ENCODE data around the gene LHFPL6.
A peak's percentile ranks its signal among the peaks of the same experiment; 100 is the strongest.

Gene LHFPL6

DNA sequence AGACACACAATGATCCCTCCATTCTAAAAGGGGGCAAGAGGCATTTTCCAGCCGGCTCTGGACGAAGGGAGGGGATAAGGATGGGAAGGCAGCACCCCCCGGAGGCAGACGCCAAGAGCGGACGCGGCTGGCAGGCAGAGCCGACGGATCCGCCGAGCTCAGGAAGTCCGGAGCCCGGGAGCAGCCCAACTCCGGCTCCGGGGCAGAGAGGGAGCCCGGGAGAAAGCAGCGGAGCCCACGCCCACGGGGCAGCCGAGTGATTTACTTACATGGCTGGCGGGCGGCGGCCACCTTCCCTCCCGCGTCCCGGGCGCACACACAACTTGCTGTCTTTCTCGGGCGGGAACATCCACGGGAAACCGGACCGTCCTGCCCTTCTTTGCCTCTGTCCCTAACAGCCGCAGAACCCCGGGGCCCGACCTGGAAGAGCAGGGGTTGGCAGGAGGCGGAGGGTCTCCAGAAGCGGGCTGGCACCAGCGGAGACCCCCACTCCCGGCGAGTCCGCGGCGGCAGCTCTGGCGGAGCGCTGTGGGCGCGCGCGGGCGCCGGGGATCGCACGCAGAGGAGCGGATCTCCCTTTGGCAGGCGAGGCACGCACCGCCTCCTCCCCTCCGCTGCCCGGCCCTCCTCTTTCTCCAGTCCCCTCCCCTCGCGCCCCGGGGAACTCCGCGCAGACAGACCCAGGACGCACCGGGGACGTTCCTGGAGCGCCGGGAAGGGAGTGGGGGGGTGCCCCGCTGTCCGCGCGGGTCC, at the start of gene LHFPL6:
LHFPL6 (minus strand) TSS at position 580 of the 753 bp plus-strand sequence.
- peak; percentile 41 for DNase-seq

DNA sequence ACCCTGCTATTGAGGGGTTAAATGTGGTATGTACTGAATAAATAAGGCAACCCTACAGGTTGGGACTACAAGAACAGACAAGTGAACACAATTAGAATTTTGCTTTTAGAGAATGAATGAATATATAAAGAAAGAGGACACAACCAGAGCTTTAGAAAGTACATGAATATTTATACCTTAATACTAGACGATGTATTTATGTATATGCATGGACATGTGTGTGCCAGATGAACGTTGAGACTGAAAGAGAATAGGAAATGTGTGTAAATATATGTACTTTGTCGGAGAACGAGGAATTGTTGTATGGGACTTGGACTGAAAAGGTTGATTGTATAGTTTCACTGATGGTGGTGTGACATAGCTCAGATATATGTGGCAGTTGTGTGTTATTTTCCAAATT, 43.1 kb upstream of the LHFPL6 start:
- DNase-seq: no peak

- no peak for DNase-seq
Measured at GRCh38 chr13:39641645-39642044, 38.7 kb upstream of the LHFPL6 start.

DNA sequence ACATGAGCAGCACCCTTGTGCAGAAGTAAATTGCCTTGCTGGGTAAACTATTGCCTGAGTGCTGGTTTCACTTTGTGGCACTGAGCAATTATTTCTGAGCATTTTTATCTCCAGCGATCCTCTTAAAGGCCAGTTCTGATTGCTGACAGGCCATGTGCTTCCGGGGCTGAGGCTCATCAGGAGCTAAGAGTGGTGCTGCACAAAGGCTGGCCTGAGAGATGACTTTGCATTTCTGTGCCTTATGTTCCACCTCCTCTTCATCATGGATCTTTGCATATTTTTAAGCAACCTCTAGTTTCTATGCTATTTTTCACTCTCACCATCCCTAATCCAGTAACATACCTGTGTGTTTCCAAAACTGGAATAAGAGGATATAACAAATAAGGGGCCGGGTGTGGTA, 34.9 kb upstream of the LHFPL6 start:
- no peak for DNase-seq

DNA sequence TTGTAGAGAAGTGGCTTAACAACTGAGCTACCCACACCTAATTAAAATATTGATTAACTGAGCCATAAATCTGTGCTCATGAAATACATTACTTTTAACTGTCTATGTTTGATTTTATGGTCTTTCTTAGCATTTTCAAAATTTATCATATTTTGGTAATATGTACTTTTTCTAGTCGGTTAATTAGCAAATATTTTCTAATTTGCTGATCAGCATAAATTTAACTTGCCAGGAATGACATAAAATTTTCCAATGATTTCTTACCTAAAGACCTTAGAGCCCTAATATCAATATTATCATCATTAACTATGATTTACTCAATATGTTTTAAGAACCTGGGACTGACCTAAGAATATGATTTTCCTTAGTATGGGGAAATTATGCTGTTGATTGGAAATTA, 32.6 kb upstream of the LHFPL6 start:
- DNase-seq: no peak

DNA sequence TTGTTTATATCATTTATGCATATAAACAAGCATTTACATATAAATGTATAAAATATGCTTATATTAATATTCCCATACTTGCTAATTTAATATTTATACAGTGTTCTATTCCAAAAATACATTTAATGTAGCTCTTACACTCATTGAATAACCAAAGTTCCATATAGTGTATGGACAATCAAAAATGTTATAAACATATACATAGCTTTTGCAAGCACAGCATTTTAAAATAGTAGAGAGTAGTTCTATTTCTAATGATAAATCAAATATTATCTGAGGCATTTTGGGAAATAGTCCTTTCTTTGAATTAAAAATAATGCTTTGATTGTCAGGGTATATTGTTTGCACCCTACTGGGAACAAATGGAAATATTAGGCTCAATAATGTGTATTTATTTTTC, 30.0 kb upstream of the LHFPL6 start:
- no peak for DNase-seq

DNA sequence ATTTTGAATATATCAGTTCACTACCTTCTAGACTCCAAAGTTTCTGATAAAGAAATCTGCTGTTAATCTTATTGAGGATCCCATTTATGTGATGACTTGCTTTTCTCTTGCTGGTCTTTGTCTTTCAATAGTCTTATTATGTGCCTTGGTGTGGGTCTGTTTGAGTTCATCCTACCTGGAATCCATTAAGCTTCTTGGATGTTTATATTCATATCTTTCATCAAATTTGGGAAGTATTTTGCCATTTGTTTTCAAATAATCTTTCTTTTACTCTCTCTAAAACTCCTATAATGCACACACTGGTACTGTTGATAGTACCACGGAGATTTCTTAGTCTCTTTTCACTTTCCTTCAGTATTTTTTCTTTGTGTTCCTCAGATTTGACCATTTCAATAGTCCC, 28.3 kb upstream of the LHFPL6 start:
- DNase-seq: no peak

DNA sequence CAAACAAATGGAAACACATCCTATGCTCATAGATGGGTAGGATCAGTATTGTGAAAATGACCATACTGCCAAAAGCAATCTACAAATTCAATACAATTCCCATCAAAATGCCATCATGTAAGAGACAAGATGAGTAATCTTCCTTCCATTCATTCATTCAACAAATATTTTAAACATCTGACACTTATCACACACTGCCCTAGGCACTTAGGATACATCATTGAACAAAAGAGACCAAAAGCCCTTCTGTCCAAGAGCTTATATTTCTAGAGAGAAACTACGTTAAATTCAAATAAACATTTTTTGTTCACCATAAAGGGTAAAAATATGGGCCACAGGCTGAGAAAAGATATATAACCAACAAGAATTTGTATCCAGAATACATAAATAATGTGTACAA, 20.5 kb upstream of the LHFPL6 start:
- DNase-seq: no peak

DNA sequence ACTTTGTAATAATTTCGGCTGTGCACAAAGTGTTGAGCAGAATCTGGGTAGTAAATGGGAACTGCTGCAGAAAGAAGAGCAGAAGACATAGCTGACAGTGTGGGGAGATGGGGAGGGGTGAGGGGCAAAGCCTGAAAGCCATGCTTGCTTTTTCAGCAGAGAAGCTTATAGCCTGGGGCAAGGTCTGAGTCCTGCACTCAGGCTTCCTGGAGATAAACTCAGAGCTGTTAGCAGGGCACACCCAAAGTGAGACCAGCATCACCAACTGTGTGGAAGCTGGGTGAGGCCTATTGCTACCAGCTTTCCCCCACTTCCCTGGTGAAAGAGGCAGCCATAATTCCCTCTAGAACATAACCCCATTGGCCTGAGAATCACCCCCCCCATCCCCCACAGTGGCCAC, 15.6 kb upstream of the LHFPL6 start:
- DNase-seq: no peak

GRCh38 chr13:39616087-39616694, 13.2 kb upstream of the LHFPL6 start:
- DNase-seq: peak; percentile 45

- peak; percentile 67 for DNase-seq
Measured at GRCh38 chr13:39612023-39612637, 9.1 kb upstream of the LHFPL6 start.

GRCh38 chr13:39607876-39608275, 4.9 kb upstream of the LHFPL6 start:
- no peak for DNase-seq

DNA sequence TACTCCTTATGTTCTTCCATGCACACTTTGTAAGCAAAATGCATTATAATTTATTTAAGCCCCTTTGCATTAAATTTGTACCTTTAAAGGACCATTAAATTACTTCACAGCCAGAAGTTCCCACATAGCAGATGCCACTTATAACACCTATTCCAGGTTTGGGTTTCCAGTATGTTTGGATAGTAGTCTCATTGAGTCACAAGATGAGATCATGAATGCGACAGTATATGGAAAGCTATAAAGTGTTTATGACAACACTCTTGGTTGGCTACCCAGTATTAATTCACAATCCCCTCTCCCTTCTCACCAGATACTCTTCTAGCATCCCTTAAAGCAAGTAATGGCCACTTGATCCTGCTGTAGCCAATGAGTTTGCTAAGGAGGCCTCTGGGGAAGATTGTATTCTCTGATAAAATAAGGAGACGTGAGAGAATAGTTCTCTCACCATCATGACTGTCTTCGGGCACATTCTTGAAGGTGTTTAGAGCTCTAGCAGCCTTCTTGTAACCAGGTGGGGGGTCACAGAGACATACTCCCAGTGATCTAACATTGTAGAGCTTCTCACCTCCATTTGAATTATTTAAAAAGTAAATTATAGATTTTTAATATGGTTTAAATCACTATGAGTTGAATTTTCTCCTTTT, 2.8 kb upstream of the LHFPL6 start:
- DNase-seq: no peak

GRCh38 chr13:39604756-39605155, 1.8 kb upstream of the LHFPL6 start:
- no peak for DNase-seq

GRCh38 chr13:39603424-39603947, 493 bp upstream of the LHFPL6 start:
- no peak for DNase-seq

DNA sequence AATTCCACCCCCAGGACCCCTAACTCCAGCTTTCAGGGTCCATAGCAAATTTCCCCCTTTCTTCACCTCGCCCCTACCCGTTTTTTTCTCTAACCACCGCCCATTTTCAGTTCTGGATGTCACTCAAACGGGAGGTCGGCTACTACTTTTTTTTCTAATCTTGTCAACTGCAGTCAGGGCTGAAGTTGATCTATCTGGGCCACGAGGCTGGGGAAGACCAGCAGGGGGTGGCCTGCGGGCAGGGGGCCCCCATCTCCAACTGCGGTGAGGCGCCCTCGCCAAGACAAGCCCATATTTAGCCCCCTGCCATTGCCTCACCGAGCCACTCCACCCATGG, 748 bp downstream of the LHFPL6 start:
- no peak for DNase-seq

DNA sequence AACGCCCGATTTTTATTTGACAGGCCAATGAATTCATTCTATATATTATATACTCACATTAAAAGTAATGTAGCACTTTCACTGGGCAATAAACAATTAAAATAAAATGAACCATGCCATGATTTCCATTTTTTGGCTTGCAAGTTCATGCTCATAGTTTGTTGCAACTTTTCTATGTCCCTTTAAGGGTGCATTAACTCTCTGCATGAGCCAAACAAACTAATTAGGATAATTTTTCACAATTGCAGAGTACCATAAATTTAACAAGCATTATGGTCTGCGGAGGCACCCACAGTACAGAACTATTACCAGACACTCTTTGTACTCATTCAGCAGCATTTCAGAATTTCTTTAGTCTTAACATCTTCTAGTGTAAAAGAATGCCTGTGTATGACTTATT, 1.4 kb downstream of the LHFPL6 start:
- DNase-seq: no peak

- no peak for DNase-seq
Measured at GRCh38 chr13:39600766-39601165, 2.2 kb downstream of the LHFPL6 start.

- DNase-seq: no peak
Measured at GRCh38 chr13:39599842-39600241, 3.2 kb downstream of the LHFPL6 start.

GRCh38 chr13:39599012-39599411, 4.0 kb downstream of the LHFPL6 start:
- DNase-seq: no peak

- DNase-seq: no peak
Measured at GRCh38 chr13:39597838-39598237, 5.2 kb downstream of the LHFPL6 start.

- DNase-seq: no peak
Measured at GRCh38 chr13:39596685-39597084, 6.3 kb downstream of the LHFPL6 start.

DNA sequence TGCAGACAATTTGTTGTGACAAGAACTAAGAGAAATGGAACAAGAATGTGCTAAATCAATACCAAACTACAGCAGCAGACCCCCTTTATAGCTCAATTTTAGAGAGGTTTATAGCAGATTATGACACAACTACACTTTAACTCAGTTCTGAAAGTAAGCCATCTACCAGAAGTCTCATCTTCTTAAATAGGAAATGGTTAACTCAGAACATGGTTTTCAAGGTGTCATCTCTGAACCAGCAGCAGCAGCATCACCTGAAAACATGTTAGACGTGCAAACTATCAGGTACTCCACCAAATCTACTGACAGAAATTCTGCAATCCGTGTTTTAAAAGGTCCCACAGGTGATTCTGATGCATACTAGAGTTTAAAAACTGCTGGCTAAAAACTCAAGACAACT, 6.8 kb downstream of the LHFPL6 start:
- no peak for DNase-seq
